Skeletal muscle tissue (tissue), 4 donors: ENCODE data around the gene LMOD1. TPM values are rescaled to one million over a fixed set of nuclear protein-coding genes. Genes with fewer than 3 reads are reported as not detected.
"Not testable (repeated sequence)": the region's sequence is repeated elsewhere in the genome, so short reads cannot be mapped to it uniquely, and the experiment has no call there.

Experiments
- H3K27ac ChIP-seq: one replicate; pipeline ENCODE4 v1.7.0; 2013; ENCODE audit warnings: mild to moderate bottlenecking, low read depth, low read length, inconsistent platforms
- H3K27me3 ChIP-seq, 3 donors: one replicate each; pipeline ENCODE4 v1.7.0; 2013; ENCODE audit warnings: low read length in 3 of 3; ENCODE audit not compliant: control insufficient read depth in 3 of 3, insufficient read depth in 3 of 3
- H3K36me3 ChIP-seq, 3 donors: one replicate each; pipeline ENCODE4 v1.7.0; 2013; ENCODE audit warnings: low read length in 3 of 3; ENCODE audit not compliant: control insufficient read depth in 3 of 3, insufficient read depth in 3 of 3
- H3K4me1 ChIP-seq, 3 donors: one replicate each; pipeline ENCODE4 v1.7.0; 2013; ENCODE audit warnings: low read length in 3 of 3, mild to moderate bottlenecking in 3 of 3; ENCODE audit not compliant: control insufficient read depth in 3 of 3, insufficient read depth in 3 of 3
- H3K4me3 ChIP-seq, 3 donors: one replicate each; pipeline ENCODE4 v1.7.0; 2013; ENCODE audit warnings: low read length in 3 of 3
- H3K9ac ChIP-seq, 3 donors: one replicate each; pipeline ENCODE4 v1.7.0; 2013; ENCODE audit warnings: low read length in 3 of 3, mild to moderate bottlenecking in 3 of 3, moderate library complexity in 2 of 3, low read depth in 1 of 3
- H3K9me3 ChIP-seq, 3 donors: one replicate each; pipeline ENCODE4 v1.7.0; 2013; ENCODE audit warnings: low read length in 3 of 3; ENCODE audit not compliant: control insufficient read depth in 3 of 3
- total RNA-seq: library from RNA; depleted of rRNA; stranded (reverse); fragments of >200 nt; gene quantifications from one replicate; pipeline ENCODE4 v1.2.3, GENCODE V29; 2014
- donor health status: Osteomylitis.

Gene LMOD1
- total RNA-seq, 1 donor from 2014 or later = 15.1 TPM

GRCh38 chr1:201970334-201971159 lies 24.2 kb upstream of the LMOD1 start:
- no peak overlapping the region for H3K27ac ChIP-seq
- H3K36me3 ChIP-seq = peaks cover 22 to 29% (median 24%) of the 10 kb centered on the region in 3 donors
- no peak overlapping the region for H3K9ac ChIP-seq
- H3K27me3 ChIP-seq = no peaks in the 10 kb centered on the region
- no peak overlapping the region for H3K4me3 ChIP-seq
- no peaks in the 10 kb centered on the region for H3K9me3 ChIP-seq
- peaks cover 5 to 6% (median 5%) of the 10 kb centered on the region in 3 donors for H3K4me1 ChIP-seq

GRCh38 chr1:201968202-201968925 lies 22.0 kb upstream of the LMOD1 start:
- Histone ChIP-seq H3K27ac (no peak overlapping the region), H3K9me3 (no peaks in the 10 kb centered on the region), H3K4me1 (peaks cover 5 to 6% (median 5%) of the 10 kb centered on the region in 3 donors), H3K27me3 (no peaks in the 10 kb centered on the region), H3K36me3 (peaks cover 35 to 44% (median 39%) of the 10 kb centered on the region in 3 donors), H3K4me3 (no peak overlapping the region), H3K9ac (no peak overlapping the region)

GRCh38 chr1:201966171-201966570 lies 19.8 kb upstream of the LMOD1 start:
- no peaks in the 10 kb centered on the region for H3K27me3 ChIP-seq
- H3K9ac ChIP-seq = no peak overlapping the region
- no peak overlapping the region for H3K27ac ChIP-seq
- H3K36me3 ChIP-seq = peaks cover 48 to 60% (median 53%) of the 10 kb centered on the region in 3 donors
- no peaks in the 10 kb centered on the region for H3K4me1 ChIP-seq
- no peaks in the 10 kb centered on the region for H3K9me3 ChIP-seq
- H3K4me3 ChIP-seq = no peak overlapping the region

- H3K9me3 ChIP-seq = no peaks in the 10 kb centered on the region
- H3K36me3 ChIP-seq = peaks cover 38 to 46% (median 46%) of the 10 kb centered on the region in 3 donors
- no peaks in the 10 kb centered on the region for H3K4me1 ChIP-seq
- H3K4me3 ChIP-seq = no peak overlapping the region
- no peak overlapping the region for H3K27ac ChIP-seq
- no peak overlapping the region for H3K9ac ChIP-seq
- no peaks in the 10 kb centered on the region for H3K27me3 ChIP-seq
Measured at GRCh38 chr1:201964261-201964660, 17.9 kb upstream of the LMOD1 start.

GRCh38 chr1:201962382-201962781 lies 16.0 kb upstream of the LMOD1 start:
- not testable (repeated sequence) for H3K9ac ChIP-seq, H3K27me3 ChIP-seq, H3K4me3 ChIP-seq, H3K4me1 ChIP-seq, H3K9me3 ChIP-seq, H3K27ac ChIP-seq
- H3K36me3 ChIP-seq = peaks cover 46 to 53% (median 51%) of the 10 kb centered on the region in 3 donors

- H3K27me3 ChIP-seq = no peaks in the 10 kb centered on the region
- H3K4me1 ChIP-seq = peaks cover 5 to 10% (median 9%) of the 10 kb centered on the region in 3 donors
- no peak overlapping the region for H3K27ac ChIP-seq
- no peaks in the 10 kb centered on the region for H3K9me3 ChIP-seq
- H3K9ac ChIP-seq = no peak overlapping the region
- no peak overlapping the region for H3K4me3 ChIP-seq
- H3K36me3 ChIP-seq = peaks cover 28 to 35% (median 32%) of the 10 kb centered on the region in 3 donors
Measured at GRCh38 chr1:201958348-201958747, 12.0 kb upstream of the LMOD1 start.

GRCh38 chr1:201955729-201956143 lies 9.4 kb upstream of the LMOD1 start:
- Histone ChIP-seq H3K9ac (peak overlapping the region; percentile 93 to 98 (median 94)), H3K36me3 (peaks cover 12 to 21% (median 19%) of the 10 kb centered on the region in 3 donors), H3K27me3 (no peaks in the 10 kb centered on the region), H3K9me3 (no peaks in the 10 kb centered on the region), H3K4me3 (peak overlapping the region; percentile 84 to 99 (median 96)), H3K27ac (peak overlapping the region; percentile 85), H3K4me1 (peaks cover 5 to 10% (median 9%) of the 10 kb centered on the region in 3 donors)

- no peaks in the 10 kb centered on the region for H3K9me3 ChIP-seq
- H3K4me3 ChIP-seq = peak within 1 kb of the TSS; percentile 84 to 99 (median 96)
- H3K36me3 ChIP-seq = peaks cover 11 to 19% (median 17%) of the 10 kb centered on the region in 3 donors
- H3K9ac ChIP-seq = peak within 1 kb of the TSS; percentile 93 to 98 (median 94)
- H3K27ac ChIP-seq = peak within 1 kb of the TSS; percentile 85
- H3K27me3 ChIP-seq = no peaks in the 10 kb centered on the region
- H3K4me1 ChIP-seq = peaks cover 5 to 11% (median 10%) of the 10 kb centered on the region in 3 donors
Measured at GRCh38 chr1:201955009-201955728, 8.8 kb upstream of the LMOD1 start, which contains the start of gene TIMM17A. Gene TIMM17A, plus strand, starts transcription at chr1:201955503. Its CDS starts 24 bp downstream, at chr1:201955527.

- Histone ChIP-seq H3K9ac (peak overlapping the region; percentile 80 to 98 (median 94)), H3K9me3 (no peaks in the 10 kb centered on the region), H3K27ac (peak overlapping the region; percentile 85), H3K36me3 (peaks cover 8 to 19% (median 14%) of the 10 kb centered on the region in 3 donors), H3K4me1 (peaks cover 5 to 11% (median 10%) of the 10 kb centered on the region in 3 donors), H3K27me3 (no peaks in the 10 kb centered on the region), H3K4me3 (peak overlapping the region; percentile 84 to 99 (median 96))
Measured at GRCh38 chr1:201954263-201955008, 8.1 kb upstream of the LMOD1 start.
